DMS79 treated with DMSO at 0.1 percent for 48 hours (cell line): ENCODE data around the gene PRKCSH.
A peak's percentile ranks its signal among the peaks of the same experiment; 100 is the strongest.
"Not testable (repeated sequence)": the region's sequence is repeated elsewhere in the genome, so short reads cannot be mapped to it uniquely, and the experiment has no call there.

Experiments
- DNase-seq: peaks from one replicate; lab custom pipeline; 2025; lab: John Stamatoyannopoulos, UW

PRKCSH gene, protein sequence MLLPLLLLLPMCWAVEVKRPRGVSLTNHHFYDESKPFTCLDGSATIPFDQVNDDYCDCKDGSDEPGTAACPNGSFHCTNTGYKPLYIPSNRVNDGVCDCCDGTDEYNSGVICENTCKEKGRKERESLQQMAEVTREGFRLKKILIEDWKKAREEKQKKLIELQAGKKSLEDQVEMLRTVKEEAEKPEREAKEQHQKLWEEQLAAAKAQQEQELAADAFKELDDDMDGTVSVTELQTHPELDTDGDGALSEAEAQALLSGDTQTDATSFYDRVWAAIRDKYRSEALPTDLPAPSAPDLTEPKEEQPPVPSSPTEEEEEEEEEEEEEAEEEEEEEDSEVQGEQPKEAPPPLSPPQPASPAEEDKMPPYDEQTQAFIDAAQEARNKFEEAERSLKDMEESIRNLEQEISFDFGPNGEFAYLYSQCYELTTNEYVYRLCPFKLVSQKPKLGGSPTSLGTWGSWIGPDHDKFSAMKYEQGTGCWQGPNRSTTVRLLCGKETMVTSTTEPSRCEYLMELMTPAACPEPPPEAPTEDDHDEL

DNA sequence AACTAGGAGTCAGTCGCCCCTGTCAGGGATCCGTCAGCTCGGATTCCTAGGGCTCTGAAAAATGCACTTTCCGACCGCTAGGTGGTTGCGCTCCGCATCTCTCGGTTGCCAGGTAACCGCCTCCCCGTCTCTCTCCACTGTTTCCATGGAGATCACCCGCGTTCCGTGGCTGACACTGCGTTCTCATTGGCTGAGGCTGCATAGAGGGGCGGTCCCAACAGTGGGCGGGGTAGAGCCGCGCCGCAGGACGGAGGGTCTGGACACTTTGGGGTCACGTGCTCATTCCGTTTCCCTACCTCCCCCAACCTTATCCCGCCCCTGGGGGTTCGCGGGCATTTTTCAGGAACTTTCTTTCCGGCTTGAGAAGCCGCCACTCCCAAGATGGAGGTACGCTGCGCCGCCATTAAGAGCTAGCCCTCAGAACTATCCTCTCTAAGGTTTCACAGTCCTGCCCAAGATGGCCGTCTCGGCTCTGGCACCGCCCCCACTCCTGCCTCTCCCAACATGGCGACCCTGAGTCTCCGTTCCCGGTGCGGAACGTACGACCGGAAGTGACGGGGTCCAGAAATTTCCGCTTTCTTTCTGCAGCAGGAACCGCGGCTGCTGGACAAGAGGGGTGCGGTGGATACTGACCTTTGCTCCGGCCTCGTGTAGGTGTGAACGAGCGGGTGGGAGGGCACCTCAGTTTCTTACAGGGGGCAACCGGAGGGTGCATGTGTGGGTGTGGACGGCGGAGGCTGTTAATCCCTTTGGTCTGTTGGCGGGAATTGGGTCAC is at the start of gene PRKCSH, which contains the start of gene ODAD3:
Gene PRKCSH (plus strand): TSS at position 579 of the 776 bp plus-strand sequence. CDS start 483 bp downstream, outside the sequence.
Gene ODAD3 (minus strand): TSS at position 65 of the 776 bp plus-strand sequence. CDS start 105 bp downstream, outside the sequence.
- DNase-seq: peak; percentile 100

DNA sequence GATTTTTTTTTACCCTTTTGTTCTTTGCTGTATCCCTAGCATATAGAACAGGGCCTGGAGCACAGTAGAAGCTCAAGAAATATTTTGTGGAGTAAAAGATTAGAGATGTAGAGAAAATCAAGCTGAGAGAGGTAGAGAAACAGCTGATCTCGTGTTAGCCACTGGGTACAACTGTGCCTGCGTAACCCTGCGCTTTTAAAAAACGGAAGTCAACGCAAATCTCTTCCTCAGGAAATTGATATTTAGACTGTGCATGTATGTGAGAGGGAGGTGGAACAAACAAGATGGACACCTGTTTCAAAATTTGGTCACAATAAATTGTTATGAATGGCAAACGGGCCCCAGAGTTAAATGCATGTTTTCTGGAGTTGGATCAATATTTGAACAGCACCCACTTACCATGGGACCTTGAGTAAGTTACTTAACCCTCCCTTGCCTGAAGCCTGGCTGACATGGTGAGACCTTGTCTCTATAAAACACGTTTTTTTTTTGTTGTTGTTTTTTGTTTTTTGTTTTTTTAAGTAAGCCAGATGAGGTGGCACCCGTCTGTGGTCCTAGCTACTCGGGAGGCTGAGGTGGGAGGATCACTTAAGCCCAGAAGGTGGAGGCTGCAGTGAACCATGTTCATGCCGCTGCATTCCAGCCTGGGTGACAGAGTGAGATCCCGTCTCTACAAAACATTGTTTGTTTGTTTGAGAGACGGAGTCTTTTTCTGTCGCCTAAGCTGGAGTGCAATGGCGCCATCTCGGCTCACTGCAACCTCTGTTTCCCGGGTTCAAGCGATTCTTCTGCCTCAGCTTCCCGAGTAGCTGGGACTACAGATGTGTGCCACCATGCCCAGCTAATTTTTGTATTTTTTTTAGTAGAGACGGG is 48.0 kb upstream of the PRKCSH start:
- DNase-seq: no peak

DNA sequence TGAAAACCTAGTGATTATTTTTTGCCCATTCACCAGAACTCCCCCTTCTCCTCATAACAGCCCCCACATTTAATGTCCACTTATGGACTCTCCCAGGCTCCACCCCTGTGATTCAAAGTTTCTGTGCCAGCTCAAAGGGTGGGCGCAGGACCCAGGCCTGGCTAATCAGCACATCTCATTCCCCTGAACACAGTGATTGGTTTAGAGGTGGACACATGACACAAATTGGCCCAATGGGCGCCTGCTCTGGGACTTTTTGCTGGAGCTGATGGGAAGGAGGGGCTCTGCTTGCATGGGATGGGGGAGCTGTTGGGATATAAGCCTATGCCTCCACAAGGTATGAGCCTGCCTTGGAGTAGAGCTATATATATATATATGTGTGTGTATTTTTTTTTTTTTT is 45.1 kb upstream of the PRKCSH start:
- DNase-seq: no peak

- no peak for DNase-seq
Measured at GRCh38 chr19:11390933-11391680, 44.3 kb upstream of the PRKCSH start.

GRCh38 chr19:11397089-11397610 is 38.3 kb upstream of the PRKCSH start:
- no peak for DNase-seq

GRCh38 chr19:11399667-11400066 is 35.8 kb upstream of the PRKCSH start:
- DNase-seq: no peak

- DNase-seq: no peak
Measured at GRCh38 chr19:11400798-11401197, 34.6 kb upstream of the PRKCSH start.

DNA sequence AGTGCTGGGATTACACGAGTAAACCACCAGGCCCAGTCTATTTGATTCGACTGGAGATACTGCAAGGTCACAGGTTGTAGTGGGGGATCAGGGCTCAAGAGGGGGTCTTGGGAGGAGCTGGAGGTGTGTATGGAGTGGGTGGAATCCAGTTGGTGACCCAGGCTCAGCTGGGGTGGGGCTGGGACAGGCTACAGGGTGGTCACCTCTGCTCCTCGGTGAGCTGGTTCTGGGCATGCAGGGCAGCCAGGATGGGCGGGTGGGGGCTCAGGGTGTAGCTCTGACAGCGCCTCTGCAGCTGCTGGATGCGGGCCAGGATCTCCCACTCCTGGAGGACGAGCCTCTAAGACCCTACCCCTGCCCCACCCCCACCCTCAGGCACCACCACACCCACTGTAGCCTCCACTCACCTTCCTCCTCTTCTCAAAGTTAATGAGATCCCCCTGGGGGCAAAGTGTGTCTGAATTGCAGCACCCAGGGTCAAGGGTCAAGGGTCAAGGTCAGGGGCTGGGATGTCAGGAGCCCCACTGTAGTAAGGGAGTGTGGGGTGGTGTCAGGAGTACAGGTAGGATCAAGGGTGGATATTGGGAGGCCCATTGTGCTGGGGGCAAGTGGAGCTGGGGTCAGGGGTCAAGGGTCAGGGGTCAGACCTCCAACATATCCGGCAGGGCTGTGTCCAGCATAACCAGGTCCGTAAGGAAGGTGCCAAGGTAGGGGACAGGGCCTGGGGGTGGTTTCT is 33.5 kb upstream of the PRKCSH start:
- DNase-seq: no peak

DNA sequence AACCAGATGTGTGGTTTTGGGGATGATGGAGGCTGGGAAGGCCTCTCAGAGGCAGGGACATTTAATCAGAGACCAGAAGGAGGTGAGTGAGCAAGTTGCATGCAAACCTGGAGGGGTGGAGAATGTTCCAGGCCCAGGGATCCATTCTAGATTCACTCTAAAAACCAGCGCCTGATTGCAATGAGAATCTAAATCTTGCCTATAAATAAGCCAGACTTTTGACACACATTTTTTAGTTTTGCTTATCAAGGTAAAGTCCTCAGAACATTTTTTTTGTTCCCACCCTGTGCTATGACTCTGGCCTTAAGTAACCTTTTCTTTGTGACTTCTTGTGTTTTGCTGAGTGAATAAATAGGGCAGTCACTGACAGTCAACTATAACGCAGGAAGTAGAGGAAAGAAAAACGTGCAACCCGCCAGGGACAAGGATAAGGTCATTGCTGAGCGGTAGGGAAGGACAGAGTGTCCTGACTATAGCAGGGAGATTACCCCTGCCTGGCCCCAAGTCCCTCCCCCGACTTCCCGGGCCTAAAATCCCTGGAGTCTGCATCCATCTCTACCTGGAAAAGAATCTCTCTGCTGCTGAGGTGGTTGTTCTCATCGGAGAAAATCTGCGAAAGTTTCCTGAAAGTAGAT is 30.7 kb upstream of the PRKCSH start:
- DNase-seq: no peak

DNA sequence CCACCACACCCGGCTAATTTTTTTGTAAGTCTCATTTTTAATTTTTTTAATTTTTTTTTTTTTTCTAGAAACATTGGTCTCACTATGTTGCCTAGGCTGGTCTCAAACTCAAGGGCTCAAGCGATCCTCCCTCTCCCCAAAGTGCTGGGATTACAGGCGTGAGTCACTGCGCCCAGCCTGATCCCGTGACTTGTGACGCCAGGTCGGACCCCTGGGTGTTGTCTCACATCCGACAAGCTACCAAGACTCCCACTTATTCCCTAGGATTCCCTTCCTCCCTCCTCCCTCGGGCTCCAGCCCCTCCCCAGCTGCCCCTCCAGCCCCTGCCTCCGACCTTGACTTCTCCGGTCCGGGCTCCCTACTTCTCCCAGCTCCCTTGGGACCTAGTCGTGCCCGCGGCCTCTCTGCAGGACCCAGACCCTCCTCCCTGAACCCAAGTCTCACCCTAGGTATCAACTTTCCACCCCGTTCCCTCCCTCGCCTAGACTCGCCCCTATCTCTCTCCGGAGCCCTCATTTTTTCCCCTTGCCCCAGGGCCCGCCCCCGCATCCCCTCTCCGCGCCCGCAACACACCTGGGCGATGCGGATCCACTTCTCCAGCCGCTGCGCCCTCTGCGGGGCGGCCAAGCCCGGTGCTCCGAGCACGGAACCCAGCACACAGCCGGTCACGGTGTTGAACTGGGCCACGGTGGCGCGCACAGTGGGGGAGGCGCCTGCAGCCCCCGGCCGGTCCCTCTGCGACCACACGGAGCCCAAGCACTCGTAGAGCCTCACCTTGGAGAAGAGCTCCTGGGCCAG is 29.4 kb upstream of the PRKCSH start:
- no peak for DNase-seq

DNA sequence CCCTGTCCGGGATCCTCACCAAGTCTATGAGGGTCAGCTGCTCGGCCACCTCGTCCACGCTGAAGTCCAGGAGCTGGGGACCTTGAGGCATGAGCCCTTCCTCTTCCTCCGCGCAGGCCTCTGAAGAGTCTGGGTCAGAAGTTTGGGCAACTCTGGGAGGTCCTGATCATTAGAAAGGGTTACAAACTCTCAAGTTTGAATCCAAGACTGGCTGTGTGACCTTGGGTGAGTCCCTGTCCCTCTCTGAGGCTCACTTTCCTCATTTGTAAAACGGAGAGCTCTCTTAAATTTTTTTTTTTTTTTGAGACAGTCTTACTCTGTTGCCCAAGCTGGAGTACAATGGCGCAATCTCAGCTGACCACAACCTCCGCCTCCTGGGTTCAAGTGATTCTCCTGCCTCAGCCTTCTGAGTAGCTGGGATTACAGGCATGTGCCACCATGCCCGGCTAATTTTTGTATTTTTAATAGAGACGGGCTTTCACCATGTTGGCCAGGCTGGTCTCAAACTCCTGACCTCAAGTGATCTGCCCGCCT is 28.7 kb upstream of the PRKCSH start:
- not testable (repeated sequence) for DNase-seq

GRCh38 chr19:11408591-11408990 is 26.8 kb upstream of the PRKCSH start:
- no peak for DNase-seq

- DNase-seq: no peak
Measured at GRCh38 chr19:11410682-11411081, 24.8 kb upstream of the PRKCSH start.

GRCh38 chr19:11414544-11414943 is 20.9 kb upstream of the PRKCSH start:
- no peak for DNase-seq

DNA sequence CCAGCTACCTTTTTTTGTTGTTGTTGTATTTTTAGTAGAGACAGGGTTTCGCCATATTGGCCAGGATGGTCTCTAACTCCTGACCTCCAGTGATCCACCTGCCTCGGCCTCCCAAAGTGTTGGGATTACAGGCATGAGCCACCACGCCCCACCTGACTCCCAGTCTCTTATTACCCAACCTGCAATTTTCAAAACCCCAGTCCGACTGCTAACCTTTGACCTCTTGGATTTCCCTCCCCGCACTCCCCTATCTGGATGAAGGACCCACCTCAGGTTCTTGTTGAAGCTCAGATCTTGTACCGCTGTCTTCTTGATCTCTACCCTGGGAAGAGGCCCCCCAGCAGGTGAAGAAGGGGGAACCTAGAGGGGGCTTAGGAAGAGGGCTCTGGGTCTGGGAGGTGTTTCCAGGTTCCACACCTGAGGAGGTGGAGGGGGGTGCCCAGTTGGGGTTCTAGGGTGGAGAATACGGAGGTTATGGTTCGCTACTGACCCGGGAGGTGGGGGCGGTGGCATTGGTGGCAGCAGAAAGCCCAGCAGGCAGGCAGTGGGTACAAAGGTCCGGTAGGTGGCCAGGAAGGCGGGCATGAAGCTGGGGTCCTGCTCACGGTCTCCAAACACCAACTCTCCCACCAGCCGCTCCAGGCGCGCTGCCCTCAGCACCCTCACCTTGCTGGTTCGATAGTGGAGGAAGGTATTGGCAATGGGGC is 18.9 kb upstream of the PRKCSH start:
- DNase-seq: no peak

GRCh38 chr19:11418094-11418548 is 17.3 kb upstream of the PRKCSH start:
- no peak for DNase-seq
